ENCODE results near the gene RSRC1. TPM values are rescaled to one million over a fixed set of nuclear protein-coding genes. Genes with fewer than 3 reads are reported as not detected.

Gene RSRC1
- total and polyA plus RNA-seq, 2 of the 8 experiments (the other 6 are each of a cell fraction or from before 2014, with no cell fraction given): 2.0 to 27.9 TPM

DNA sequence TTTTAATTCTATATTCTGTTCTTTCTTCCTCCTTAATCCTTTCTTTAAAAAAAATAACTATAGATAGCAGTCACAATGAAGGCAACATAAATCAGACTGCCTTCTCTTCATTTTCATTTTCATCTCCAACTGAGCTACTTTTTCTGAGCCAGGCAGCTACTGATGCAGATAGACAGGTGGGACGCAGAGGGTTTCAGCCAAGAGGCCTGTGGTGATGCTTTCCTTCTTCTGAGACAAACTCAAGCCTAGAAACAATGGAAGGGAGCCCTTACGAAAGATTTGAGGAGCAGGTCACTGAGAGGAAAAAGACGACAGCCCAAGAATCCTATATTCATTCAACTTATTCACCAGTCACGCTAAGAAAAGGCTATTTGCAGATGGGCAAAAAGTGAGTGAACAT lies 241.1 kb downstream of the RSRC1 start:
- H2BK120ac ChIP-seq (replicated peaks; ENCODE audit: low read depth, low read length): no peak overlapping the region
- TF ChIP-seq RXRA (IDR thresholded peaks at IDR 0.05; ENCODE audit: insufficient read depth, low read depth, low read length) (no peak), KDM1A (IDR thresholded peaks at IDR 0.05; ENCODE audit: borderline replicate concordance, low read length) (no peak), CBX5 (IDR thresholded peaks at IDR 0.05; ENCODE audit: low read depth, low read length) (no peak), CTCF (IDR thresholded peaks at IDR 0.05; ENCODE audit: control extremely low read depth in 1 of 3, insufficient read depth in 1 of 3, low read depth in 1 of 3, low read length in 3 of 3) (no peak), SIX5 (IDR thresholded peaks at IDR 0.05; ENCODE audit: low read depth, low read length) (no peak), KDM4A (IDR thresholded peaks at IDR 0.05; ENCODE audit: low read depth, low read length, severe bottlenecking) (no peak), CEBPB (IDR thresholded peaks at IDR 0.05; ENCODE audit: low read depth, low read length) (no peak), SUZ12 (IDR thresholded peaks at IDR 0.05; ENCODE audit: low read length) (no peak), EP300 (IDR thresholded peaks at IDR 0.05; ENCODE audit: borderline replicate concordance in 1 of 2, low read depth in 2 of 2, low read length in 2 of 2) (no peak), CTBP2 (IDR thresholded peaks at IDR 0.05; ENCODE audit: borderline replicate concordance, insufficient read depth, insufficient read length, low read length) (no peak), CHD2 (IDR thresholded peaks at IDR 0.05; ENCODE audit: low read length) (no peak), POU5F1 (IDR thresholded peaks at IDR 0.05; ENCODE audit: low read depth, low read length) (no peak)

More for the DNA sequence above, 241.1 kb downstream of the RSRC1 start:
- Histone ChIP-seq H3K9ac (replicated peaks in 1 of 4; ENCODE audit: extremely low read depth in 1 of 4, low read depth in 3 of 4, low read length in 3 of 4) (no peak overlapping the region), H2BK20ac (ENCODE audit: low read length) (no peak overlapping the region), H3K79me1 (ENCODE audit: low read depth, low read length) (no peaks in the 10 kb centered on the region), H4K8ac (ENCODE audit: extremely low read depth, insufficient read depth, low read length) (no peak overlapping the region), H3K4me1 (replicated peaks in 1 of 4; ENCODE audit: control insufficient read depth in 3 of 4, insufficient read depth in 4 of 4, low read length in 3 of 4) (no peaks in the 10 kb centered on the region), H3K27me3 (replicated peaks in 1 of 4; ENCODE audit: control insufficient read depth in 3 of 4, extremely low read depth in 1 of 4, insufficient read depth in 3 of 4, low read length in 3 of 4) (no peaks in the 10 kb centered on the region), H3K79me2 (ENCODE audit: control insufficient read depth in 1 of 2, insufficient read depth in 2 of 2, low read length in 2 of 2) (no peaks in the 10 kb centered on the region), H3K18ac (ENCODE audit: extremely low read depth, low read length) (no peak overlapping the region), H2AFZ (ENCODE audit: low read length) (no peak overlapping the region), H2AK5ac (ENCODE audit: low read depth, low read length) (no peak overlapping the region), H3K4ac (replicated peaks; ENCODE audit: insufficient read length, low read depth, low read length) (no peak overlapping the region), H4K91ac (replicated peaks; ENCODE audit: insufficient read length, low read length) (no peak overlapping the region), H3K56ac (replicated peaks; ENCODE audit: insufficient read length, low read depth, low read length) (no peak overlapping the region), H3K27ac (ENCODE audit: low read depth, low read length) (no peak overlapping the region), H3K4me2 (ENCODE audit: insufficient read depth in 1 of 2, low read depth in 2 of 2, low read length in 2 of 2) (no peak overlapping the region), H3K23ac (ENCODE audit: insufficient read length) (no peak overlapping the region), H2BK15ac (ENCODE audit: low read length) (no peak overlapping the region), H2BK12ac (ENCODE audit: low read depth, low read length) (no peak overlapping the region), H2BK5ac (ENCODE audit: low read depth, low read length) (no peak overlapping the region), H3K36me3 (ENCODE audit: control insufficient read depth in 2 of 4, insufficient read depth in 4 of 4, low read length in 3 of 4) (no peaks in the 10 kb centered on the region), H4K5ac (ENCODE audit: insufficient read length, low read depth, low read length) (no peak overlapping the region), H3K4me3 (ENCODE audit: extremely low read depth in 1 of 4, insufficient read depth in 2 of 4, low read depth in 3 of 4, low read length in 4 of 4) (no peak overlapping the region), H4K20me1 (replicated peaks in 1 of 2; ENCODE audit: control insufficient read depth in 1 of 2, insufficient read depth in 2 of 2, low read length in 2 of 2) (no peaks in the 10 kb centered on the region), H3K14ac (ENCODE audit: insufficient read length) (no peak overlapping the region), H3K9me3 (ENCODE audit: insufficient read depth in 2 of 2, low read depth in 1 of 2, low read length in 1 of 2) (no peaks in the 10 kb centered on the region), H3K23me2 (ENCODE audit: low read depth, low read length) (no peaks in the 10 kb centered on the region)
- CTCF ChIA-PET (ENCODE audit: partially characterized antibody): no interaction called here
- DNase-seq (ENCODE audit: low read depth in 1 of 2, low spot score in 2 of 2) (no peak), FAIRE-seq (no peak)
- POLR2A ChIA-PET (ENCODE audit: partially characterized antibody): no interaction called here
- 83% methylated on average over 4 of the region's 4 CpGs; no CpG with 5 or more reads in 1 of the 2 experiments for WGBS, 2 experiments (ENCODE audit: extremely low coverage in 1 of 2, insufficient coverage in 1 of 2, insufficient read length in 1 of 2, insufficient replicate concordance in 2 of 2, low coverage in 1 of 2, low lambda C conversion rate in 2 of 2, missing lambda C conversion rate in 1 of 2)

Measured in H1 (cell line).